CD4-positive, alpha-beta T cell treated with Interleukin-15 for 1 hour (primary cell): Measurements from ENCODE around the gene SLC22A13.
"Not testable (repeated sequence)": the region's sequence is repeated elsewhere in the genome, so short reads cannot be mapped to it uniquely, and the experiment has no call there.

Experiments
- DNase-seq: peaks from one replicate; pipeline ENCODE4 v3.0.0-alpha.2; 2020

SLC22A13 gene

GRCh38 chr3:38307599-38307998 lies 42.0 kb downstream of the SLC22A13 start:
- no peak for DNase-seq

GRCh38 chr3:38308456-38308855 lies 42.8 kb downstream of the SLC22A13 start:
- no peak for DNase-seq

GRCh38 chr3:38311476-38311875 lies 45.9 kb downstream of the SLC22A13 start:
- DNase-seq: no peak

GRCh38 chr3:38311941-38312340 lies 46.3 kb downstream of the SLC22A13 start:
- no peak for DNase-seq

- DNase-seq: no peak
Observed at GRCh38 chr3:38312356-38312755, 46.7 kb downstream of the SLC22A13 start.

GRCh38 chr3:38313263-38313662 lies 47.7 kb downstream of the SLC22A13 start:
- DNase-seq: no peak

- no peak for DNase-seq
Observed at GRCh38 chr3:38313695-38314094, 48.1 kb downstream of the SLC22A13 start.

- no peak for DNase-seq
Observed at GRCh38 chr3:38314112-38314763, 48.6 kb downstream of the SLC22A13 start.

GRCh38 chr3:38314764-38315487 lies 49.3 kb downstream of the SLC22A13 start:
- DNase-seq: no peak

GRCh38 chr3:38315488-38316230 lies 50.0 kb downstream of the SLC22A13 start:
- DNase-seq: no peak

- no peak for DNase-seq
Observed at GRCh38 chr3:38316356-38317191, 51.0 kb downstream of the SLC22A13 start.

GRCh38 chr3:38317192-38317759 lies 51.7 kb downstream of the SLC22A13 start:
- DNase-seq: no peak

GRCh38 chr3:38318766-38319671 lies 53.4 kb downstream of the SLC22A13 start:
- no peak for DNase-seq

- not testable (repeated sequence) for DNase-seq
Observed at GRCh38 chr3:38320638-38321037, 55.0 kb downstream of the SLC22A13 start.

- DNase-seq: no peak
Observed at GRCh38 chr3:38323060-38323459, 57.4 kb downstream of the SLC22A13 start.

- DNase-seq: no peak
Observed at GRCh38 chr3:38325256-38325655, 59.6 kb downstream of the SLC22A13 start.

- no peak for DNase-seq
Observed at GRCh38 chr3:38327335-38328009, 61.9 kb downstream of the SLC22A13 start.
